Fibroblast of pulmonary artery (primary cell): ENCODE data around the gene ELL2.

Source experiments
- DNase-seq: peaks from one replicate; pipeline ENCODE4 v3.0.0-alpha.2; 2010; ENCODE audit warnings: low read depth
- H3K4me3 ChIP-seq: replicated peaks from 2 replicates; pipeline ENCODE4 v1.5.1; 2011; ENCODE audit warnings: low read depth, mild to moderate bottlenecking, control low read depth, low read length, moderate library complexity
- CTCF ChIP-seq: IDR thresholded peaks from 2 replicates; pipeline ENCODE4 v1.5.1; 2011; ENCODE audit warnings: mild to moderate bottlenecking, control low read depth, low read length, inconsistent platforms; ENCODE audit errors: missing control alignments

Gene ELL2

GRCh38 chr5:95962475-95962773 is 773 bp upstream of the ELL2 start:
- no peak for DNase-seq
- peak overlapping the region; percentile 93 for H3K4me3 ChIP-seq
- no peak for TF ChIP-seq CTCF

GRCh38 chr5:95960667-95961616 is 709 bp downstream of the ELL2 start:
- peak; percentile 25 for TF ChIP-seq CTCF
- H3K4me3 ChIP-seq, result peak overlapping the region; percentile 93

GRCh38 chr5:95959888-95960666 is 1.6 kb downstream of the ELL2 start:
- DNase-seq, result peak; percentile 65
- peak overlapping the region; percentile 93 for H3K4me3 ChIP-seq
- peak; percentile 12 for TF ChIP-seq CTCF

More at GRCh38 chr5:95960667-95961616, 709 bp downstream of the ELL2 start:
- peak; percentile 84 for DNase-seq

- no peak for TF ChIP-seq CTCF
- peak overlapping the region; percentile 93 for H3K4me3 ChIP-seq
- DNase-seq, result peak; percentile 35
Measured at GRCh38 chr5:95959051-95959887, 2.4 kb downstream of the ELL2 start.

GRCh38 chr5:95958310-95959014 is 3.2 kb downstream of the ELL2 start:
- H3K4me3 ChIP-seq, result peak overlapping the region; percentile 93
- no peak for DNase-seq
- TF ChIP-seq CTCF, result no peak
